ENCODE data around the gene CEACAM20. TPM values are rescaled to one million over a fixed set of nuclear protein-coding genes. Genes with fewer than 3 reads are reported as not detected.

The CEACAM20 gene
- total and polyA plus RNA-seq, 10 of the 15 experiments (the other 5 are each of a cell fraction or from before 2014, with no cell fraction given), result not detected

- TF ChIP-seq CTCF (IDR thresholded peaks at IDR 0.05 in 2 of 3, conservative IDR thresholded peaks at IDR 0.05 in 1 of 3; ENCODE audit: control insufficient read depth in 2 of 3, extremely low read depth in 1 of 3, insufficient read depth in 1 of 3, low read depth in 3 of 3, low read length in 3 of 3) (no peak), E2F4 (IDR thresholded peaks at IDR 0.05; ENCODE audit: low read depth, low read length) (no peak), NBN (IDR thresholded peaks at IDR 0.05) (no peak), MEF2A (IDR thresholded peaks at IDR 0.05; ENCODE audit: insufficient read depth, low read depth, low read length) (no peak)
These were observed 3.6 kb downstream of the CEACAM20 start (continued) for GRCh38 chr19:44525721-44526430.

GRCh38 chr19:44521370-44521769 is 8.1 kb downstream of the CEACAM20 start:
- no peaks in the 10 kb centered on the region for H3K4me1 ChIP-seq (ENCODE audit: control insufficient read depth, insufficient read depth, low read length)
- no peaks in the 10 kb centered on the region for H3K27me3 ChIP-seq (replicated peaks in 1 of 2; ENCODE audit: control insufficient read depth in 2 of 2, insufficient read depth in 2 of 2, low read length in 1 of 2)
- ChIA-PET POLR2A (no interaction called here), RAD21 (ENCODE audit: unreplicated experiment) (no interaction called here), CTCF (no interaction called here), SMC1A (ENCODE audit: uncharacterized antibody, unreplicated experiment) (no interaction called here)
- 45% methylated on average over 2 of the region's 2 CpGs for WGBS (ENCODE audit: insufficient coverage, insufficient replicate concordance, low lambda C conversion rate, missing lambda C conversion rate)
- H2AFZ ChIP-seq (ENCODE audit: control insufficient read depth, low read depth, low read length), result no peak overlapping the region
- no TSS peak for BruUV-seq (replicated peaks)
- in situ Hi-C loops (cut with MboI), result no loop called here
- TF ChIP-seq SIN3A (IDR thresholded peaks at IDR 0.05; ENCODE audit: low read depth, low read length), result no peak
- TF ChIP-seq TCF12 (IDR thresholded peaks at IDR 0.05; ENCODE audit: low read depth, low read length), result no peak
- TF ChIP-seq CTCF (IDR thresholded peaks at IDR 0.05 in 2 of 3, conservative IDR thresholded peaks at IDR 0.05 in 1 of 3; ENCODE audit: control insufficient read depth in 2 of 3, extremely low read depth in 1 of 3, insufficient read depth in 1 of 3, low read depth in 3 of 3, low read length in 3 of 3), result no peak
- no peak for TF ChIP-seq GABPA (IDR thresholded peaks at IDR 0.05; ENCODE audit: low read depth)
- no peak for TF ChIP-seq SUZ12 (IDR thresholded peaks at IDR 0.05; ENCODE audit: unreplicated experiment)
- TF ChIP-seq SREBF1 (IDR thresholded peaks at IDR 0.05; ENCODE audit: low read length), result no peak
- no peaks in the 10 kb centered on the region for H4K20me1 ChIP-seq (ENCODE audit: control insufficient read depth, insufficient read depth)
- no peak overlapping the region for H3K9ac ChIP-seq (ENCODE audit: control insufficient read depth, insufficient read depth, low read length)
- FAIRE-seq (no peak), DNase-seq (ENCODE audit: low read depth, low spot score) (no peak), ATAC-seq (no peak)
- no peak overlapping the region for H3K4me3 ChIP-seq
- H3K36me3 ChIP-seq (ENCODE audit: control insufficient read depth in 2 of 2, insufficient read depth in 2 of 2, low read length in 1 of 2), result no peaks in the 10 kb centered on the region
- intact Hi-C loops (cut with micrococcal nuclease; ENCODE audit: unreplicated experiment), result no loop called here
- H3K79me2 ChIP-seq (ENCODE audit: control insufficient read depth, insufficient read depth, low read length), result no peaks in the 10 kb centered on the region
- no peak overlapping the region for H3K4me2 ChIP-seq (ENCODE audit: control insufficient read depth, insufficient read depth)
- H3K9me3 ChIP-seq (replicated peaks; ENCODE audit: control insufficient read depth, insufficient read depth, low read length), result no peaks in the 10 kb centered on the region; the same call in 2 of the 3 replicates
- H3K27ac ChIP-seq (ENCODE audit: control insufficient read depth, insufficient read depth), result no peak overlapping the region

Measured in GM12878 (cell line).